ENCODE measurements around the gene PER1. TPM values are rescaled to one million over a fixed set of nuclear protein-coding genes. Genes with fewer than 3 reads are reported as not detected.

The PER1 gene
- total RNA-seq, 1 experiment from 2014 or later = 36.5 TPM

DNA sequence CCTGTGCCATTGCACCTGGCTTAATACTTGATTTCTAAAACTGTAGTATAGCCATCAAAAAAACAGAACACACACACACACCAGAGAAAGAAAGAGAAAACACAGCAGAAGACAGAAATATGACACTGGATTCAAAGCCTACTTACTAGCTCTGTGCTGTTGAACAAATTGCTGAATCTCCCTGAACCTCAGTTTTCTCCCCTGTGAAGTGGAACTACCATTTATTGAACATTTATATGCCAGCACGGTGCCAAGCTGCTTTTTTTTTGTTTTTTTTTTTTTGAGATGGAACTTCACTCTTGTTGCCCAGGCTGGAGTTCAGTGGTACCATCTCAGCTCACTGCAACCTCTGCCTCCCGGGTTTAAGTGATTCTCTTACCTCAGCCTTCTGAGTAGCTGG lies 51.4 kb downstream of the PER1 start:
- peaks cover 25% of the 10 kb centered on the region for H3K27me3 Mint-ChIP-seq (ENCODE audit: low read depth)

More for the DNA sequence above, 51.4 kb downstream of the PER1 start:
- H3K23me2 ChIP-seq (ENCODE audit: insufficient read length, low read depth, low read length, poor library complexity, severe bottlenecking) = no peaks in the 10 kb centered on the region
- Mint-ChIP-seq H3K27ac (no peak overlapping the region), H3K36me3 (ENCODE audit: insufficient read depth in 1 of 3, low read depth in 3 of 3) (no peaks in the 10 kb centered on the region), H3K4me1 (peaks cover 0 to 3% of the 10 kb centered on the region in 2 experiments; a peak in 2 of 4 replicates), H3K4me3 (no peak overlapping the region), H3K9me3 (no peaks in the 10 kb centered on the region)
- DNase-seq = no peak
- no peak overlapping the region for H2BK20ac ChIP-seq (ENCODE audit: low read depth, low read length, poor library complexity, severe bottlenecking)
- H3K4ac ChIP-seq (ENCODE audit: low read depth, low read length) = no peak overlapping the region
- no peak overlapping the region for H3K9ac ChIP-seq (ENCODE audit: extremely low read depth, insufficient read length, low read length)
- no peak overlapping the region for H2BK5ac ChIP-seq (ENCODE audit: insufficient read length, low read length)
- TF ChIP-seq, protein P1, sequence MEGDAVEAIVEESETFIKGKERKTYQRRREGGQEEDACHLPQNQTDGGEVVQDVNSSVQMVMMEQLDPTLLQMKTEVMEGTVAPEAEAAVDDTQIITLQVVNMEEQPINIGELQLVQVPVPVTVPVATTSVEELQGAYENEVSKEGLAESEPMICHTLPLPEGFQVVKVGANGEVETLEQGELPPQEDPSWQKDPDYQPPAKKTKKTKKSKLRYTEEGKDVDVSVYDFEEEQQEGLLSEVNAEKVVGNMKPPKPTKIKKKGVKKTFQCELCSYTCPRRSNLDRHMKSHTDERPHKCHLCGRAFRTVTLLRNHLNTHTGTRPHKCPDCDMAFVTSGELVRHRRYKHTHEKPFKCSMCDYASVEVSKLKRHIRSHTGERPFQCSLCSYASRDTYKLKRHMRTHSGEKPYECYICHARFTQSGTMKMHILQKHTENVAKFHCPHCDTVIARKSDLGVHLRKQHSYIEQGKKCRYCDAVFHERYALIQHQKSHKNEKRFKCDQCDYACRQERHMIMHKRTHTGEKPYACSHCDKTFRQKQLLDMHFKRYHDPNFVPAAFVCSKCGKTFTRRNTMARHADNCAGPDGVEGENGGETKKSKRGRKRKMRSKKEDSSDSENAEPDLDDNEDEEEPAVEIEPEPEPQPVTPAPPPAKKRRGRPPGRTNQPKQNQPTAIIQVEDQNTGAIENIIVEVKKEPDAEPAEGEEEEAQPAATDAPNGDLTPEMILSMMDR (conservative IDR thresholded peaks at IDR 0.05) = no peak
- no peak overlapping the region for H2BK120ac ChIP-seq (ENCODE audit: low read depth, low read length, poor library complexity, severe bottlenecking)
- WGBS (ENCODE audit: extremely low coverage, insufficient read length, low lambda C conversion rate) = no CpG with 5 or more reads among the region's 2 CpGs
- no peak overlapping the region for H4K5ac ChIP-seq (ENCODE audit: insufficient read length, low read depth, low read length)
- H3K27ac ChIP-seq (ENCODE audit: insufficient read length, low read depth, low read length) = no peak overlapping the region
- no peaks in the 10 kb centered on the region for H3K4me1 ChIP-seq (ENCODE audit: insufficient read depth, low read length)
- no peaks in the 10 kb centered on the region for H3K27me3 ChIP-seq (ENCODE audit: insufficient read depth, low read length)
- no peaks in the 10 kb centered on the region for H3K9me3 ChIP-seq (ENCODE audit: control insufficient read depth, low read depth, low read length)
- H3K18ac ChIP-seq (ENCODE audit: insufficient read length, low read depth, low read length) = no peak overlapping the region
- H2AK5ac ChIP-seq (ENCODE audit: insufficient read length, low read length) = no peak overlapping the region
- H3K56ac ChIP-seq (ENCODE audit: insufficient read length, low read depth, low read length) = no peak overlapping the region
- no peaks in the 10 kb centered on the region for H3K79me2 ChIP-seq (ENCODE audit: insufficient read depth, low read length)
- H4K20me1 ChIP-seq (ENCODE audit: control insufficient read depth, insufficient read depth, insufficient read length) = no peaks in the 10 kb centered on the region
- no peak overlapping the region for H3K23ac ChIP-seq (ENCODE audit: insufficient read length, low read depth, low read length)
- no peak overlapping the region for H2BK12ac ChIP-seq (ENCODE audit: insufficient read length, low read depth, low read length)
- H2AFZ ChIP-seq (ENCODE audit: low read length) = no peak overlapping the region
- no peak overlapping the region for H3K14ac ChIP-seq (ENCODE audit: insufficient read depth, low read length)
- H4K91ac ChIP-seq (ENCODE audit: insufficient read length, low read depth, low read length) = no peak overlapping the region
- no peaks in the 10 kb centered on the region for H3K79me1 ChIP-seq (ENCODE audit: insufficient read depth, low read depth, low read length, poor library complexity, severe bottlenecking)
- no peak overlapping the region for H3K4me2 ChIP-seq (ENCODE audit: insufficient read depth, insufficient read length, low read length)
- H2BK15ac ChIP-seq (ENCODE audit: low read depth, low read length) = no peak overlapping the region
- no peak overlapping the region for H4K8ac ChIP-seq (replicated peaks; ENCODE audit: insufficient read length, low read depth, low read length)
- no peak overlapping the region for H3T11ph ChIP-seq (ENCODE audit: low read length)
